IMR-90 (cell line): ENCODE results near the gene CACNA1I. TPM values are rescaled to one million over a fixed set of nuclear protein-coding genes. Genes with fewer than 3 reads are reported as not detected.

Experiments used
- ATAC-seq: fragments of 200-7000 bp; cut with Tn5 transposase; 2 replicates; pipeline ENCODE4 v1.9.1; 2020; ENCODE audit warnings: low read depth, mild to moderate bottlenecking, moderate library complexity
- BruUV-seq: library from RNA; stranded (reverse); fragments of 400-500 nt; replicated peaks from 2 replicates; lab custom pipeline; 2021; lab: Mats Ljungman, UMichigan
- CTCF ChIA-PET: fragments of 300-600 bp; formaldehyde crosslinking; extraction: SDS; loops from one replicate; lab custom pipeline; 2021; ENCODE audit warnings: antibody characterized with exemption; lab: Yijun Ruan, JAX
- POLR2A ChIA-PET: fragments of 300-600 bp; sonication (Branson Sonifier 250); formaldehyde crosslinking; loops from one replicate; lab custom pipeline; 2022; ENCODE audit warnings: antibody characterized with exemption; ENCODE audit not compliant: unreplicated experiment; lab: Charles Lee
- DNase-seq: peaks from one replicate; pipeline ENCODE4 v3.0.0; 2013
- H2AFZ ChIP-seq: replicated peaks from 2 replicates; pipeline ENCODE3; 2013; ENCODE audit warnings: low read length, mild to moderate bottlenecking; ENCODE audit not compliant: poor library complexity
- H2AK5ac ChIP-seq: 2 replicates; pipeline ENCODE4 v1.6.1; 2013; ENCODE audit warnings: low read depth, low read length, inconsistent platforms
- H2AK9ac ChIP-seq: replicated peaks from 2 replicates; pipeline ENCODE3; 2013; ENCODE audit warnings: mild to moderate bottlenecking, low read depth, low read length, moderate library complexity; ENCODE audit not compliant: poor library complexity
- H2BK120ac ChIP-seq: 2 replicates; pipeline ENCODE4 v1.6.1; 2013; ENCODE audit warnings: low read depth, low read length, inconsistent platforms
- H2BK15ac ChIP-seq: 3 replicates; pipeline ENCODE4 v1.6.1; 2013; ENCODE audit warnings: low read depth, low read length, inconsistent platforms
- H2BK20ac ChIP-seq: 2 replicates; pipeline ENCODE4 v1.6.1; 2013; ENCODE audit warnings: low read depth, mild to moderate bottlenecking, inconsistent platforms, low read length, moderate library complexity
- H2BK5ac ChIP-seq: 2 replicates; pipeline ENCODE4 v1.6.1; 2013; ENCODE audit warnings: mild to moderate bottlenecking, low read depth, low read length, inconsistent platforms; ENCODE audit not compliant: poor library complexity, severe bottlenecking
- H3K14ac ChIP-seq: replicated peaks from 2 replicates; pipeline ENCODE4 v1.6.1; 2013; ENCODE audit warnings: low read depth, low read length, inconsistent platforms
- H3K18ac ChIP-seq: 2 replicates; pipeline ENCODE4 v1.6.1; 2013; ENCODE audit warnings: low read depth, low read length, control low read depth
- H3K23ac ChIP-seq: 2 replicates; pipeline ENCODE4 v1.6.1; 2013; ENCODE audit warnings: low read depth, low read length, inconsistent platforms
- H3K27ac ChIP-seq: 2 replicates; pipeline ENCODE4 v1.5.1; 2013; ENCODE audit warnings: mild to moderate bottlenecking, control low read depth, low read length; ENCODE audit not compliant: insufficient read depth
- H3K27me3 ChIP-seq: 2 replicates; pipeline ENCODE4 v1.6.1; 2013; ENCODE audit warnings: low read length; ENCODE audit not compliant: control insufficient read depth, insufficient read depth
- H3K36me3 ChIP-seq: 2 replicates; pipeline ENCODE4 v1.6.1; 2013; ENCODE audit warnings: low read length, mixed read lengths; ENCODE audit not compliant: control insufficient read depth, insufficient read depth
- H3K4ac ChIP-seq: 2 replicates; pipeline ENCODE4 v1.6.1; 2013; ENCODE audit warnings: low read depth, low read length, inconsistent platforms
- H3K4me1 ChIP-seq: 2 replicates; pipeline ENCODE4 v1.6.1; 2013; ENCODE audit warnings: low read length, mixed read lengths; ENCODE audit not compliant: control insufficient read depth, insufficient read depth
- H3K4me2 ChIP-seq: 2 replicates; pipeline ENCODE4 v1.6.1; 2013; ENCODE audit warnings: low read depth, mild to moderate bottlenecking, control low read depth, low read length, moderate library complexity
- H3K4me3 ChIP-seq: 2 replicates; pipeline ENCODE4 v1.5.1; 2013; ENCODE audit warnings: low read depth, mild to moderate bottlenecking, control low read depth, low read length, moderate library complexity; ENCODE audit not compliant: insufficient read depth
- H3K56ac ChIP-seq: 2 replicates; pipeline ENCODE4 v1.6.1; 2013; ENCODE audit warnings: low read length, inconsistent platforms; ENCODE audit not compliant: insufficient read depth; ENCODE audit errors: extremely low read depth
- H3K79me1 ChIP-seq, 2 experiments: 2 replicates each; pipeline ENCODE4 v1.6.1; 2013; ENCODE audit warnings: low read length in 2 of 2, inconsistent platforms in 1 of 2, low read depth in 1 of 2
- H3K9ac ChIP-seq: 2 replicates; pipeline ENCODE4 v1.6.1; 2013; ENCODE audit warnings: low read depth, low read length, control low read depth
- H3K9me1 ChIP-seq: 2 replicates; pipeline ENCODE4 v1.6.1; 2013; ENCODE audit warnings: low read length, inconsistent platforms; ENCODE audit not compliant: insufficient read depth
- H3K9me3 ChIP-seq: 2 replicates; pipeline ENCODE4 v1.6.1; 2013; ENCODE audit warnings: low read length; ENCODE audit not compliant: control insufficient read depth, insufficient read depth
- H4K20me1 ChIP-seq: 2 replicates; pipeline ENCODE4 v1.6.1; 2013; ENCODE audit warnings: low read length, inconsistent platforms; ENCODE audit not compliant: insufficient read depth
- H4K5ac ChIP-seq: 2 replicates; pipeline ENCODE4 v1.6.1; 2013; ENCODE audit warnings: mild to moderate bottlenecking, low read depth, low read length, control low read depth
- H4K8ac ChIP-seq, 2 experiments: 2 replicates each; pipeline ENCODE4 v1.6.1; 2013; ENCODE audit warnings: low read depth in 2 of 2, low read length in 2 of 2, control low read depth in 1 of 2, inconsistent platforms in 1 of 2
- H4K91ac ChIP-seq: 2 replicates; pipeline ENCODE4 v1.6.1; 2013; ENCODE audit warnings: low read depth, low read length, inconsistent platforms; ENCODE audit not compliant: insufficient read depth
- BHLHE40 ChIP-seq: fragments of 150-350 bp; IDR thresholded peaks from 2 replicates; pipeline ENCODE4 v1.6.1; 2016; ENCODE audit warnings: mild to moderate bottlenecking, low read depth, low read length
- CEBPB ChIP-seq: IDR thresholded peaks from 2 replicates; pipeline ENCODE4 v1.6.1; 2012; ENCODE audit warnings: low read depth, low read length, improper control_type of control experiment
- CHD1 ChIP-seq: IDR thresholded peaks from 2 replicates; pipeline ENCODE4 v1.6.1; 2012; ENCODE audit warnings: low read depth, low read length, improper control_type of control experiment
- CTCF ChIP-seq: conservative IDR thresholded peaks from 2 replicates; pipeline ENCODE4 v1.5.1; 2012; ENCODE audit warnings: mild to moderate bottlenecking, low read depth, low read length, improper control_type of control experiment
- FOS ChIP-seq: fragments of 150-350 bp; IDR thresholded peaks from 2 replicates; pipeline ENCODE4 v1.6.1; 2016; ENCODE audit warnings: low read depth, low read length
- MAFK ChIP-seq: IDR thresholded peaks from 2 replicates; pipeline ENCODE4 v1.6.1; 2012; ENCODE audit warnings: low read depth, low read length, improper control_type of control experiment
- MAZ ChIP-seq: IDR thresholded peaks from 2 replicates; pipeline ENCODE4 v1.6.1; 2012; ENCODE audit warnings: low read depth, mild to moderate bottlenecking, low read length, improper control_type of control experiment, moderate library complexity, borderline replicate concordance
- MXI1 ChIP-seq: IDR thresholded peaks from 2 replicates; pipeline ENCODE4 v1.6.1; 2012; ENCODE audit warnings: low read depth, mild to moderate bottlenecking, low read length, moderate library complexity, borderline replicate concordance
- NFE2L2 ChIP-seq: fragments of 150-350 bp; IDR thresholded peaks from 2 replicates; pipeline ENCODE4 v1.6.1; 2016; ENCODE audit warnings: low read depth, mild to moderate bottlenecking, low read length
- POLR2A ChIP-seq: IDR thresholded peaks from 2 replicates; pipeline ENCODE4 v1.6.1; 2012; ENCODE audit warnings: mild to moderate bottlenecking, low read depth, low read length
- RAD21 ChIP-seq: IDR thresholded peaks from 2 replicates; pipeline ENCODE4 v1.6.1; 2012; ENCODE audit warnings: low read length, improper control_type of control experiment
- RCOR1 ChIP-seq: IDR thresholded peaks from 2 replicates; pipeline ENCODE4 v1.6.1; 2012; ENCODE audit warnings: mild to moderate bottlenecking, low read length, improper control_type of control experiment; ENCODE audit not compliant: insufficient replicate concordance
- RFX5 ChIP-seq: IDR thresholded peaks from 2 replicates; pipeline ENCODE4 v1.8.0; 2012; ENCODE audit warnings: low read depth, mild to moderate bottlenecking, low read length, moderate library complexity
- SMC3 ChIP-seq: fragments of 150-350 bp; IDR thresholded peaks from 2 replicates; pipeline ENCODE4 v1.6.1; 2016; ENCODE audit warnings: low read depth, mild to moderate bottlenecking, antibody characterized with exemption, low read length, moderate library complexity
- USF2 ChIP-seq: fragments of 150-350 bp; IDR thresholded peaks from 2 replicates; pipeline ENCODE4 v1.6.1; 2017; ENCODE audit warnings: mild to moderate bottlenecking, antibody characterized with exemption, low read length, low read depth
- WGBS, 2 experiments: methylation state at CpG; one replicate each; pipeline versions ENCODE4 v1.1.5 to v1.1.7; 2013; ENCODE audit warnings: missing lambda C conversion rate in 2 of 2; ENCODE audit not compliant: insufficient read length in 1 of 2; ENCODE audit errors: extremely low coverage in 2 of 2; 5-methylcytosine and 5-hydroxymethylcytosine counted together
- dilution Hi-C: fragments of 300-500 bp; cut with HindIII; formaldehyde crosslinking; loops from one replicate; pipeline ENCODE4 v1.14.3; 2018; ENCODE audit warnings: low sequenced_read_pairs; ENCODE audit not compliant: unreplicated experiment
- in situ Hi-C: fragments of 300-500 bp; cut with MboI; formaldehyde crosslinking; loops from 3 replicates; pipeline ENCODE4 v1.14.3; 2019; ENCODE audit warnings: low sequenced_read_pairs, inconsistent platforms, mixed read lengths
- intact Hi-C: fragments of 100-400 bp; cut with micrococcal nuclease; formaldehyde crosslinking; loops from 2 replicates; pipeline ENCODE4 v1.10.0; 2022
- polyA plus RNA-seq, 3 experiments: library from polyadenylated mRNA; depleted of rRNA; stranded (reverse); fragments of >200 nt; gene quantifications; 2 replicates each; pipeline ENCODE4 v1.2.3, GENCODE V29; 2012; ENCODE audit warnings: low replicate concordance in 1 of 3
- total RNA-seq: library from RNA; depleted of rRNA; stranded (reverse); fragments of >200 nt; gene quantifications from 2 replicates; pipeline ENCODE4 v1.2.3, GENCODE V29; 2012

Gene CACNA1I
- total and polyA plus RNA-seq, 2 of the 4 experiments (the other 2 are of a cell fraction) = under 0.01 to 0.02 TPM

- no peak overlapping the region for H3K23ac ChIP-seq
- no peak overlapping the region for H2AK9ac ChIP-seq
- TF ChIP-seq CTCF = no peak
- TF ChIP-seq RAD21 = no peak
- TF ChIP-seq MAZ = no peak
- no peak for TF ChIP-seq USF2
- TF ChIP-seq BHLHE40 = no peak
- no peak for TF ChIP-seq NFE2L2
- no peak for TF ChIP-seq POLR2A
- TF ChIP-seq RCOR1 = no peak
- no peak for TF ChIP-seq RFX5
- no peak for TF ChIP-seq MAFK
- TF ChIP-seq FOS = no peak
- no peak for TF ChIP-seq CEBPB
- no peak for TF ChIP-seq CHD1
- TF ChIP-seq MXI1 = no peak
- no peak for TF ChIP-seq SMC3
- H3K36me3 ChIP-seq = no peaks in the 10 kb centered on the region
- H2BK20ac ChIP-seq = no peak overlapping the region
- no peak overlapping the region for H3K9ac ChIP-seq
- no peak overlapping the region for H2AK5ac ChIP-seq
- H3K4me3 ChIP-seq = no peak overlapping the region
- intact Hi-C loops (no loop called here), dilution Hi-C loops (no loop called here), in situ Hi-C loops (no loop called here)
- H3K9me3 ChIP-seq = no peaks in the 10 kb centered on the region
- no peak overlapping the region for H4K91ac ChIP-seq
- H3K4me2 ChIP-seq = no peak overlapping the region
- H3K56ac ChIP-seq = no peak overlapping the region
- no peak for ATAC-seq
- H2BK5ac ChIP-seq = no peak overlapping the region
- no peak overlapping the region for H2BK120ac ChIP-seq
- no TSS peak for BruUV-seq
- no peak overlapping the region for H3K14ac ChIP-seq
- no peak overlapping the region for H4K8ac ChIP-seq
- no peak overlapping the region for H4K5ac ChIP-seq
- no peaks in the 10 kb centered on the region for H3K9me1 ChIP-seq
- ChIA-PET CTCF (no interaction called here), POLR2A (no interaction called here)
- H2AFZ ChIP-seq = no peak overlapping the region
- no peaks in the 10 kb centered on the region for H3K79me1 ChIP-seq
- H2BK15ac ChIP-seq = no peak overlapping the region
- H3K27ac ChIP-seq = no peak overlapping the region
- no peaks in the 10 kb centered on the region for H4K20me1 ChIP-seq
- DNase-seq = no peak
- peaks cover 56% of the 10 kb centered on the region for H3K27me3 ChIP-seq
- H3K4me1 ChIP-seq = no peaks in the 10 kb centered on the region; the same call in 1 of the 2 replicates
- WGBS, 2 experiments = 80% methylated on average over 5 of the region's 8 CpGs; no CpG with 5 or more reads in 1 of the 2 experiments
- no peak overlapping the region for H3K4ac ChIP-seq
- no peak overlapping the region for H3K18ac ChIP-seq
Observed at GRCh38 chr22:39714321-39714720, 143.8 kb downstream of the CACNA1I start.
